HEK293 (cell line): ENCODE data around the gene SOX13.

Experiments used
- CTCF ChIA-PET: fragments of 350-600 bp; formaldehyde crosslinking; extraction: SDS; loops from one replicate; lab custom pipeline; 2021; ENCODE audit warnings: antibody characterized with exemption; lab: Yijun Ruan, JAX
- POLR2A ChIA-PET: fragments of 300-600 bp; formaldehyde crosslinking; extraction: SDS; loops from one replicate; lab custom pipeline; 2020; ENCODE audit warnings: antibody characterized with exemption, inconsistent platforms; lab: Yijun Ruan, JAX
- H3K27ac ChIP-seq: fragments of 200-500 bp; sonication (Bioruptor generic); 2 replicates; pipeline ENCODE4 v1.5.1; 2014; ENCODE audit warnings: low read depth, low read length, control low read depth, inconsistent platforms; ENCODE audit errors: extremely low read depth
- H3K36me3 ChIP-seq, 2 experiments: fragments of 200-500 bp in 1 of 2; sonication (Bioruptor generic) in 1 of 2; 1 replicate in 1 of 2; 2 replicates in 1 of 2; pipeline ENCODE4 v1.5.1; 2014 to 2017; ENCODE audit warnings: inconsistent platforms in 2 of 2, low read length in 2 of 2; ENCODE audit not compliant: control insufficient read depth in 2 of 2, insufficient read depth in 1 of 2
- H3K4me1 ChIP-seq: fragments of 200-500 bp; sonication (Bioruptor generic); 2 replicates; pipeline ENCODE4 v1.5.1; 2014; ENCODE audit warnings: mild to moderate bottlenecking, low read length, inconsistent platforms; ENCODE audit not compliant: control insufficient read depth, insufficient read depth
- H3K4me3 ChIP-seq: 2 replicates; pipeline ENCODE4 v1.5.1; 2011; ENCODE audit warnings: low read depth, mild to moderate bottlenecking, control low read depth, low read length, moderate library complexity
- H3K9me3 ChIP-seq: fragments of 200-500 bp; sonication (Bioruptor generic); 2 replicates; pipeline ENCODE4 v1.5.1; 2014; ENCODE audit warnings: low read depth, low read length, inconsistent platforms; ENCODE audit not compliant: control insufficient read depth, insufficient read depth
- GLIS1 ChIP-seq: fragments of 450-650 bp; formaldehyde crosslinking; IDR thresholded peaks from 2 replicates; pipeline ENCODE4 v1.5.1; 2016; ENCODE audit warnings: missing biosample characterization, missing genetic modification characterization
- KLF8 ChIP-seq: fragments of 450-650 bp; formaldehyde crosslinking; IDR thresholded peaks from 2 replicates; pipeline ENCODE4 v1.5.1; 2016; ENCODE audit warnings: missing biosample characterization, missing genetic modification characterization
- PRDM1 ChIP-seq: fragments of 450-650 bp; formaldehyde crosslinking; IDR thresholded peaks from 2 replicates; pipeline ENCODE4; 2016; ENCODE audit warnings: missing biosample characterization, missing genetic modification characterization
- YY1 ChIP-seq: fragments of 450-650 bp; formaldehyde crosslinking; IDR thresholded peaks from 2 replicates; pipeline ENCODE4 v1.5.1; 2018; ENCODE audit warnings: missing biosample characterization, missing genetic modification characterization
- ZBTB17 ChIP-seq: fragments of 450-650 bp; formaldehyde crosslinking; IDR thresholded peaks from 2 replicates; pipeline ENCODE4 v1.5.1; 2016; ENCODE audit warnings: missing biosample characterization, missing genetic modification characterization
- ZFHX2 ChIP-seq: fragments of 450-650 bp; formaldehyde crosslinking; conservative IDR thresholded peaks from 2 replicates; pipeline ENCODE4 v1.5.1; 2016; ENCODE audit warnings: missing biosample characterization, missing genetic modification characterization
- ZIC2 ChIP-seq: fragments of 450-650 bp; formaldehyde crosslinking; IDR thresholded peaks from 2 replicates; pipeline ENCODE4 v1.5.1; 2016; ENCODE audit warnings: missing biosample characterization, missing genetic modification characterization
- ZNF266 ChIP-seq: fragments of 450-650 bp; formaldehyde crosslinking; IDR thresholded peaks from 2 replicates; pipeline ENCODE4 v1.5.1; 2016; ENCODE audit warnings: missing biosample characterization, missing genetic modification characterization, low read depth
- ZNF274 ChIP-seq, 2 experiments: fragments of 200-500 bp in 1 of 2; fragments of 450-650 bp in 1 of 2; sonication (Bioruptor generic) in 1 of 2; formaldehyde crosslinking in 1 of 2; IDR thresholded peaks; 2 replicates each; pipeline versions ENCODE4 v1.5.1 to v1.6.1; 2014 to 2016; ENCODE audit warnings: borderline replicate concordance in 1 of 2, inconsistent platforms in 1 of 2, low read length in 1 of 2, missing biosample characterization in 1 of 2, missing genetic modification characterization in 1 of 2
- ZNF302 ChIP-seq: fragments of 450-650 bp; formaldehyde crosslinking; IDR thresholded peaks from 2 replicates; pipeline ENCODE4 v1.5.1; 2016; ENCODE audit warnings: missing biosample characterization, missing genetic modification characterization, low read depth
- ZNF426 ChIP-seq: fragments of 450-650 bp; formaldehyde crosslinking; IDR thresholded peaks from 2 replicates; pipeline ENCODE4 v1.5.1; 2017; ENCODE audit warnings: missing biosample characterization, missing genetic modification characterization, mild to moderate bottlenecking, inconsistent platforms, moderate library complexity
- ZNF623 ChIP-seq: fragments of 450-650 bp; formaldehyde crosslinking; IDR thresholded peaks from 2 replicates; pipeline ENCODE4 v1.5.1; 2016; ENCODE audit warnings: missing biosample characterization, missing genetic modification characterization
- ZNF624 ChIP-seq: fragments of 450-650 bp; formaldehyde crosslinking; IDR thresholded peaks from 2 replicates; pipeline ENCODE4 v1.5.1; 2017; ENCODE audit warnings: missing biosample characterization, missing genetic modification characterization
- ZNF660 ChIP-seq: fragments of 450-650 bp; IDR thresholded peaks from 2 replicates; pipeline ENCODE4 v1.5.1; 2018; ENCODE audit warnings: missing biosample characterization, mild to moderate bottlenecking, missing genetic modification characterization
- ZSCAN30 ChIP-seq: fragments of 450-650 bp; IDR thresholded peaks from 2 replicates; pipeline ENCODE4 v1.5.1; 2018; ENCODE audit warnings: missing biosample characterization, mild to moderate bottlenecking, missing genetic modification characterization, moderate library complexity
- ZXDB ChIP-seq: fragments of 450-650 bp; formaldehyde crosslinking; IDR thresholded peaks from 2 replicates; pipeline ENCODE4 v1.5.1; 2016; ENCODE audit warnings: missing biosample characterization, missing genetic modification characterization
- TF ChIP-seq, protein P1 (sequence below): fragments of 450-650 bp; IDR thresholded peaks from 2 replicates; pipeline ENCODE4 v1.5.1; 2018; ENCODE audit warnings: missing biosample characterization, mild to moderate bottlenecking, missing genetic modification characterization
- TF ChIP-seq, protein P2 (sequence below): fragments of 450-650 bp; formaldehyde crosslinking; IDR thresholded peaks from 2 replicates; pipeline ENCODE4 v1.5.1; 2016; ENCODE audit warnings: missing biosample characterization, missing genetic modification characterization
- TF ChIP-seq, protein P3 (sequence below): fragments of 450-650 bp; formaldehyde crosslinking; optimal IDR thresholded peaks from 2 replicates; pipeline ENCODE3; 2016; ENCODE audit warnings: missing biosample characterization, mild to moderate bottlenecking, missing genetic modification characterization
- TF ChIP-seq, protein P4 (sequence below): fragments of 450-650 bp; formaldehyde crosslinking; IDR thresholded peaks from 2 replicates; pipeline ENCODE4 v1.5.1; 2017; ENCODE audit warnings: missing biosample characterization, missing genetic modification characterization
- TF ChIP-seq, protein P5 (sequence below): fragments of 450-650 bp; formaldehyde crosslinking; IDR thresholded peaks from 2 replicates; pipeline ENCODE4 v1.5.1; 2016; ENCODE audit warnings: missing biosample characterization, missing genetic modification characterization
- TF ChIP-seq, protein P6 (sequence below): fragments of 450-650 bp; formaldehyde crosslinking; conservative IDR thresholded peaks from 2 replicates; pipeline ENCODE4 v1.5.1; 2016; ENCODE audit warnings: low read depth, missing biosample characterization, missing genetic modification characterization

Gene SOX13

DNA sequence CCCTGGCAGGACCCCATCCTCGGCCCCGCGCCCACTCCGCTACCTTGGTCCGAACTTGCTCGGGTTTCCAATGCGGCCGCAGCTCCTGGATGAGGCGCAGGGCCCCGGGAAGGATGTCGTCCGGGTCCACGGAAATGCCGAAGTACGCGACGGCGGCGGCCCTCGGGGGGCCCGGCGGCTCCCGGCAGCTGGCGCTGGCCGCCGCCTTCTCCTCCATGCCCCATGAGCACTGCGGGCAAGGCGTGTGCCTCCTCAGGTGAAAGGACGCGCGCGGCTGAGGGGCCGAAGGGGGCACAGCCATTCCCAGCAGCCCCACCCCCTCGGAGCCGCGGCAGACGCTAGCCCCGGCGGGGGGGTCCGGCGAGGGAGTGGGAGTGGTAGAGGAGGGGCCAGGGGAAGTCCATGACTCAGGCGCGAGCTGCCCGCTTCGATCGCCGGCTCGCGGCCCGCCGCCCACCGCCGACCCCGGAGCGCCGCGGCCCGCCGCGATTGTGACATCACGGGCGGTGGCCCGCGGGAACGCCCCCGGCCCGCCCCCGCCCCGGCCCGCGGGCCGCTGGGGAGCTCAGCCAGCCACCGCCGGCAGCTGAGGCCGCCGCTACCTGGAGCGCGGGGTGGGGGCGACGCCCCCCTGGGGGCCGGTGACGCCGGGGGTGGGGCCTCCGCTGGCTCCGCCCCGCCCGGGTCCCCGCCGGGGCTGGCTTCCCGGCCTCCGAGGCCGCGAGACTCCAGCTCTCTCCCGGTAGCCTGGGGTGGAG is 78.8 kb downstream of the SOX13 start, which contains the start of gene ETNK2:
Gene ETNK2 (minus strand): TSS at position 493 of the 758 bp plus-strand sequence. CDS start 192 bp downstream, at position 301.
- peak within 1 kb of the TSS; percentile 66 for H3K4me3 ChIP-seq
- POLR2A ChIA-PET: interaction anchor here (0.7 to 1.0 kb wide), 4 partner anchors 11 to 364 kb away, joined by 3 to 4 read pairs (median 3); partner anchors contain the start of gene MDM4
- peaks cover 3% of the 10 kb centered on the region for H3K4me1 ChIP-seq
- H3K36me3 ChIP-seq: no peaks in the 10 kb centered on the region
- peak within 1 kb of the TSS; percentile 62; the same call in 1 of the 2 replicates for H3K27ac ChIP-seq
- CTCF ChIA-PET: interaction anchor here (0.5 to 2.9 kb wide), 8 partner anchors 10 to 1058 kb away, joined by 3 to 9 read pairs (median 4); no protein-coding TSS in a partner anchor
- H3K9me3 ChIP-seq: no peaks in the 10 kb centered on the region
- TF ChIP-seq ZNF624 (tag by site-specific recombination) (no peak), ZNF623 (tag by site-specific recombination) (no peak), ZNF426 (tag by site-specific recombination) (no peak), YY1 (tag by site-specific recombination) (0 out of 2 replicates have a peak, but pooled peaks have one; percentile 18), ZNF660 (tag by site-specific recombination) (peak; percentile 36; the same call in 1 of the 2 replicates), ZSCAN30 (tag by site-specific recombination) (peak; percentile 36; the same call in 1 of the 2 replicates), ZXDB (tag by site-specific recombination) (peak; percentile 12; the same call in 1 of the 2 replicates), ZBTB17 (tag by site-specific recombination) (peak; percentile 33; the same call in 1 of the 2 replicates), ZNF274 (IDR thresholded peaks at IDR 0.05; ENCODE audit: low read length) (no peak), ZNF274 (tag by site-specific recombination; IDR thresholded peaks at IDR 0.05; ENCODE audit: borderline replicate concordance) (no peak), ZNF266 (tag by site-specific recombination) (no peak), ZFHX2 (tag by site-specific recombination) (peak; percentile 72), ZNF302 (no peak), KLF8 (tag by site-specific recombination) (peak; percentile 18; the same call in 1 of the 2 replicates), PRDM1 (tag by site-specific recombination) (no peak), GLIS1 (peak; percentile 43), ZIC2 (tag by site-specific recombination) (peak; percentile 50)
- TF ChIP-seq, protein P1, sequence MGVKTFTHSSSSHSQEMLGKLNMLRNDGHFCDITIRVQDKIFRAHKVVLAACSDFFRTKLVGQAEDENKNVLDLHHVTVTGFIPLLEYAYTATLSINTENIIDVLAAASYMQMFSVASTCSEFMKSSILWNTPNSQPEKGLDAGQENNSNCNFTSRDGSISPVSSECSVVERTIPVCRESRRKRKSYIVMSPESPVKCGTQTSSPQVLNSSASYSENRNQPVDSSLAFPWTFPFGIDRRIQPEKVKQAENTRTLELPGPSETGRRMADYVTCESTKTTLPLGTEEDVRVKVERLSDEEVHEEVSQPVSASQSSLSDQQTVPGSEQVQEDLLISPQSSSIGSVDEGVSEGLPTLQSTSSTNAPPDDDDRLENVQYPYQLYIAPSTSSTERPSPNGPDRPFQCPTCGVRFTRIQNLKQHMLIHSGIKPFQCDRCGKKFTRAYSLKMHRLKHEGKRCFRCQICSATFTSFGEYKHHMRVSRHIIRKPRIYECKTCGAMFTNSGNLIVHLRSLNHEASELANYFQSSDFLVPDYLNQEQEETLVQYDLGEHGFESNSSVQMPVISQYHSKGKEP (tag by site-specific recombination): 0 out of 2 replicates have a peak, but pooled peaks have one; percentile 9
- TF ChIP-seq, protein P2, sequence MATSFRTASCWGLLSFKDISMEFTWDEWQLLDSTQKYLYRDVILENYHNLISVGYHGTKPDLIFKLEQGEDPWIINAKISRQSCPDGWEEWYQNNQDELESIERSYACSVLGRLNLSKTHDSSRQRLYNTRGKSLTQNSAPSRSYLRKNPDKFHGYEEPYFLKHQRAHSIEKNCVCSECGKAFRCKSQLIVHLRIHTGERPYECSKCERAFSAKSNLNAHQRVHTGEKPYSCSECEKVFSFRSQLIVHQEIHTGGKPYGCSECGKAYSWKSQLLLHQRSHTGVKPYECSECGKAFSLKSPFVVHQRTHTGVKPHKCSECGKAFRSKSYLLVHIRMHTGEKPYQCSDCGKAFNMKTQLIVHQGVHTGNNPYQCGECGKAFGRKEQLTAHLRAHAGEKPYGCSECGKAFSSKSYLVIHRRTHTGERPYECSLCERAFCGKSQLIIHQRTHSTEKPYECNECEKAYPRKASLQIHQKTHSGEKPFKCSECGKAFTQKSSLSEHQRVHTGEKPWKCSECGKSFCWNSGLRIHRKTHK (tag by site-specific recombination): no peak
- TF ChIP-seq, protein P3, sequence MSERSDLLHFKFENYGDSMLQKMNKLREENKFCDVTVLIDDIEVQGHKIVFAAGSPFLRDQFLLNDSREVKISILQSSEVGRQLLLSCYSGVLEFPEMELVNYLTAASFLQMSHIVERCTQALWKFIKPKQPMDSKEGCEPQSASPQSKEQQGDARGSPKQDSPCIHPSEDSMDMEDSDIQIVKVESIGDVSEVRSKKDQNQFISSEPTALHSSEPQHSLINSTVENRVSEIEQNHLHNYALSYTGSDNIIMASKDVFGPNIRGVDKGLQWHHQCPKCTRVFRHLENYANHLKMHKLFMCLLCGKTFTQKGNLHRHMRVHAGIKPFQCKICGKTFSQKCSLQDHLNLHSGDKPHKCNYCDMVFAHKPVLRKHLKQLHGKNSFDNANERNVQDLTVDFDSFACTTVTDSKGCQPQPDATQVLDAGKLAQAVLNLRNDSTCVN: peak; percentile 85
- TF ChIP-seq, protein P4, sequence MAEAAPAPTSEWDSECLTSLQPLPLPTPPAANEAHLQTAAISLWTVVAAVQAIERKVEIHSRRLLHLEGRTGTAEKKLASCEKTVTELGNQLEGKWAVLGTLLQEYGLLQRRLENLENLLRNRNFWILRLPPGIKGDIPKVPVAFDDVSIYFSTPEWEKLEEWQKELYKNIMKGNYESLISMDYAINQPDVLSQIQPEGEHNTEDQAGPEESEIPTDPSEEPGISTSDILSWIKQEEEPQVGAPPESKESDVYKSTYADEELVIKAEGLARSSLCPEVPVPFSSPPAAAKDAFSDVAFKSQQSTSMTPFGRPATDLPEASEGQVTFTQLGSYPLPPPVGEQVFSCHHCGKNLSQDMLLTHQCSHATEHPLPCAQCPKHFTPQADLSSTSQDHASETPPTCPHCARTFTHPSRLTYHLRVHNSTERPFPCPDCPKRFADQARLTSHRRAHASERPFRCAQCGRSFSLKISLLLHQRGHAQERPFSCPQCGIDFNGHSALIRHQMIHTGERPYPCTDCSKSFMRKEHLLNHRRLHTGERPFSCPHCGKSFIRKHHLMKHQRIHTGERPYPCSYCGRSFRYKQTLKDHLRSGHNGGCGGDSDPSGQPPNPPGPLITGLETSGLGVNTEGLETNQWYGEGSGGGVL (tag by site-specific recombination): peak; percentile 40
- TF ChIP-seq, protein P5, sequence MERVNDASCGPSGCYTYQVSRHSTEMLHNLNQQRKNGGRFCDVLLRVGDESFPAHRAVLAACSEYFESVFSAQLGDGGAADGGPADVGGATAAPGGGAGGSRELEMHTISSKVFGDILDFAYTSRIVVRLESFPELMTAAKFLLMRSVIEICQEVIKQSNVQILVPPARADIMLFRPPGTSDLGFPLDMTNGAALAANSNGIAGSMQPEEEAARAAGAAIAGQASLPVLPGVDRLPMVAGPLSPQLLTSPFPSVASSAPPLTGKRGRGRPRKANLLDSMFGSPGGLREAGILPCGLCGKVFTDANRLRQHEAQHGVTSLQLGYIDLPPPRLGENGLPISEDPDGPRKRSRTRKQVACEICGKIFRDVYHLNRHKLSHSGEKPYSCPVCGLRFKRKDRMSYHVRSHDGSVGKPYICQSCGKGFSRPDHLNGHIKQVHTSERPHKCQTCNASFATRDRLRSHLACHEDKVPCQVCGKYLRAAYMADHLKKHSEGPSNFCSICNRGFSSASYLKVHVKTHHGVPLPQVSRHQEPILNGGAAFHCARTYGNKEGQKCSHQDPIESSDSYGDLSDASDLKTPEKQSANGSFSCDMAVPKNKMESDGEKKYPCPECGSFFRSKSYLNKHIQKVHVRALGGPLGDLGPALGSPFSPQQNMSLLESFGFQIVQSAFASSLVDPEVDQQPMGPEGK: peak; percentile 53; the same call in 1 of the 2 replicates
- TF ChIP-seq, protein P6, sequence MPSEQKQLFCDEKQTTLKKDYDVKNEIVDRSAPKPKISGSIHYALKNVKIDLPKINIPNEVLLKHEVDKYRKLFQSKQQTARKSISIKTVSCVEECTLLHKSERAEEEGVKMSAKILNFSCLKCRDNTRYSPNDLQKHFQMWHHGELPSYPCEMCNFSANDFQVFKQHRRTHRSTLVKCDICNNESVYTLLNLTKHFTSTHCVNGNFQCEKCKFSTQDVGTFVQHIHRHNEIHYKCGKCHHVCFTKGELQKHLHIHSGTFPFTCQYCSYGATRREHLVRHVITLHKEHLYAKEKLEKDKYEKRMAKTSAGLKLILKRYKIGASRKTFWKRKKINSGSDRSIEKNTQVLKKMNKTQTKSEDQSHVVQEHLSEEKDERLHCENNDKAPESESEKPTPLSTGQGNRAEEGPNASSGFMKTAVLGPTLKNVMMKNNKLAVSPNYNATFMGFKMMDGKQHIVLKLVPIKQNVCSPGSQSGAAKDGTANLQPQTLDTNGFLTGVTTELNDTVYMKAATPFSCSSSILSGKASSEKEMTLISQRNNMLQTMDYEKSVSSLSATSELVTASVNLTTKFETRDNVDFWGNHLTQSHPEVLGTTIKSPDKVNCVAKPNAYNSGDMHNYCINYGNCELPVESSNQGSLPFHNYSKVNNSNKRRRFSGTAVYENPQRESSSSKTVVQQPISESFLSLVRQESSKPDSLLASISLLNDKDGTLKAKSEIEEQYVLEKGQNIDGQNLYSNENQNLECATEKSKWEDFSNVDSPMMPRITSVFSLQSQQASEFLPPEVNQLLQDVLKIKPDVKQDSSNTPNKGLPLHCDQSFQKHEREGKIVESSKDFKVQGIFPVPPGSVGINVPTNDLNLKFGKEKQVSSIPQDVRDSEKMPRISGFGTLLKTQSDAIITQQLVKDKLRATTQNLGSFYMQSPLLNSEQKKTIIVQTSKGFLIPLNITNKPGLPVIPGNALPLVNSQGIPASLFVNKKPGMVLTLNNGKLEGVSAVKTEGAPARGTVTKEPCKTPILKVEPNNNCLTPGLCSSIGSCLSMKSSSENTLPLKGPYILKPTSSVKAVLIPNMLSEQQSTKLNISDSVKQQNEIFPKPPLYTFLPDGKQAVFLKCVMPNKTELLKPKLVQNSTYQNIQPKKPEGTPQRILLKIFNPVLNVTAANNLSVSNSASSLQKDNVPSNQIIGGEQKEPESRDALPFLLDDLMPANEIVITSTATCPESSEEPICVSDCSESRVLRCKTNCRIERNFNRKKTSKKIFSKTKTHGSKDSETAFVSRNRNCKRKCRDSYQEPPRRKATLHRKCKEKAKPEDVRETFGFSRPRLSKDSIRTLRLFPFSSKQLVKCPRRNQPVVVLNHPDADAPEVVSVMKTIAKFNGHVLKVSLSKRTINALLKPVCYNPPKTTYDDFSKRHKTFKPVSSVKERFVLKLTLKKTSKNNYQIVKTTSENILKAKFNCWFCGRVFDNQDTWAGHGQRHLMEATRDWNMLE (tag by site-specific recombination): no peak
